ENCODE measurements around the gene RNF38. TPM values are rescaled to one million over a fixed set of nuclear protein-coding genes. Genes with fewer than 3 reads are reported as not detected.

Gene RNF38
- total and polyA plus RNA-seq, 2 experiments from 2014 or later: 8.7 to 23.7 TPM

DNA sequence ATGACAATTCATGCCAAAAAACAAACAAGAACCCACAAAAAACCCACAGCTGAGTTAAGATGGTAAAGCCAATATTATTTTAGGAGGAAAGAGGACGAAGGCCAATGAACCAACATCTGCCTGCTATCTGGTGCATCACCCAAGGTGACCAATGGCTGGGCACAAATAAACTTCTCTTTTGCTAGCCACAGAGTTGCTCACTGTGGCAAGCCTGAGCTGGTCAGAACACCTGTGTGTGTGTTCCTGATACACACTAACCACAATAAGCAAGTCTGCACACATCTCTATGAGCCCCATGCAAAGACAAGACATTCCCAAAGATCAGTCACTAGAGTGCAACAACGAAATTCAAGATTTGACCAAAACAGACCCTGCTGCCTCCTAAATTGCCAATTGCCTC is 63.1 kb downstream of the RNF38 start:
- no peaks in the 10 kb centered on the region for H3K27me3 ChIP-seq
- H3K27ac ChIP-seq: no peak overlapping the region
- no peak overlapping the region for H2AFZ ChIP-seq
- TF ChIP-seq, protein P1, sequence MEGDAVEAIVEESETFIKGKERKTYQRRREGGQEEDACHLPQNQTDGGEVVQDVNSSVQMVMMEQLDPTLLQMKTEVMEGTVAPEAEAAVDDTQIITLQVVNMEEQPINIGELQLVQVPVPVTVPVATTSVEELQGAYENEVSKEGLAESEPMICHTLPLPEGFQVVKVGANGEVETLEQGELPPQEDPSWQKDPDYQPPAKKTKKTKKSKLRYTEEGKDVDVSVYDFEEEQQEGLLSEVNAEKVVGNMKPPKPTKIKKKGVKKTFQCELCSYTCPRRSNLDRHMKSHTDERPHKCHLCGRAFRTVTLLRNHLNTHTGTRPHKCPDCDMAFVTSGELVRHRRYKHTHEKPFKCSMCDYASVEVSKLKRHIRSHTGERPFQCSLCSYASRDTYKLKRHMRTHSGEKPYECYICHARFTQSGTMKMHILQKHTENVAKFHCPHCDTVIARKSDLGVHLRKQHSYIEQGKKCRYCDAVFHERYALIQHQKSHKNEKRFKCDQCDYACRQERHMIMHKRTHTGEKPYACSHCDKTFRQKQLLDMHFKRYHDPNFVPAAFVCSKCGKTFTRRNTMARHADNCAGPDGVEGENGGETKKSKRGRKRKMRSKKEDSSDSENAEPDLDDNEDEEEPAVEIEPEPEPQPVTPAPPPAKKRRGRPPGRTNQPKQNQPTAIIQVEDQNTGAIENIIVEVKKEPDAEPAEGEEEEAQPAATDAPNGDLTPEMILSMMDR (IDR thresholded peaks at IDR 0.05; ENCODE audit: poor library complexity): no peak
- no peak for TF ChIP-seq EZH2 (IDR thresholded peaks at IDR 0.05; ENCODE audit: borderline replicate concordance)
- TF ChIP-seq EZH2phosphoT487 (IDR thresholded peaks at IDR 0.05; ENCODE audit: low read depth, severe bottlenecking, unreplicated experiment): no peak
- WGBS (ENCODE audit: low lambda C conversion rate, missing lambda C conversion rate): 98% methylated on average over 2 of the region's 2 CpGs
- H3K4me1 ChIP-seq (ENCODE audit: insufficient read depth): no peaks in the 10 kb centered on the region
- DNase-seq (ENCODE audit: low spot score): no peak
- no peak overlapping the region for H3K4me3 ChIP-seq
- no peaks in the 10 kb centered on the region for H3K9me3 ChIP-seq (ENCODE audit: low read depth)
- no peaks in the 10 kb centered on the region for H3K9me2 ChIP-seq (replicated peaks; ENCODE audit: insufficient read depth)
- H4K20me1 ChIP-seq (ENCODE audit: insufficient read depth, poor library complexity, severe bottlenecking): no peaks in the 10 kb centered on the region
- no peak overlapping the region for H3K4me2 ChIP-seq
- H3K79me2 ChIP-seq: no peaks in the 10 kb centered on the region
- H3K36me3 ChIP-seq (replicated peaks; ENCODE audit: insufficient read depth, low read depth): no peaks in the 10 kb centered on the region

DNA sequence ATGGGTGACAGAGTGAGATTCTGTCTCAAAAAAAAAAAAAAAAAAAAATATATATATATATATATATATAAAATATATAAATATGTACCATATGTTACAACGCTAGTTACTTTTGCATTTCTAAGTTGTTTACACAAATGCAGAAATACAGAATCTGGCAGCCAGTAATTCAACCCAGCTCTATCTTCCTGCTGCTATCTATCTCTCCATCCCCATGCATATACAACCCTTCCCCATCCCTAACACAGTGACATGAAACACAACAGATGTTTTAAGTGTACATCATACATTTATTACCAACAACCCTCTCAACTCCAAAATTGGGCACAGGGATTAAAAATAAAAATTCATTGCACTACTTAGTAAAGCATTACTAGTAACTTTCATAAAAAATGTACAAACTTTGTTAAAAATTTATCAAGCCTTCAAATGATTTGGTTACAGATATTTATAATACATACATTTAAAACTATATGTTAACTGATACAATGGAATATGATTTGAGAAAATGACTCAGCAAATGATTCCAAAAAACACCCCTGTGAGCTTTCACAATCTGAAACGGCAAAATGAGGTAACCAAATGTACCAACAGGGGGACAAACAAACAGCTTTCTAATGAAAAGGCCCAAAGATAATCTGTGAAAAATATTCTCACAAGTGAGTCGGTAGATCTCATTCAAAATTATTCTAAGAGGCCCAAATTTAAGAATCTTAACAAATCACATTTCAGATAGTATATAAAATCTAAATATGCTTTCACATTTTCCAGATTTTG is 63.8 kb downstream of the RNF38 start:
- TF ChIP-seq EZH2 (IDR thresholded peaks at IDR 0.05; ENCODE audit: borderline replicate concordance) (no peak), EZH2phosphoT487 (IDR thresholded peaks at IDR 0.05; ENCODE audit: low read depth, severe bottlenecking, unreplicated experiment) (no peak)
- TF ChIP-seq, protein P1 (IDR thresholded peaks at IDR 0.05; ENCODE audit: poor library complexity): no peak
- Histone ChIP-seq H4K20me1 (ENCODE audit: insufficient read depth, poor library complexity, severe bottlenecking) (no peaks in the 10 kb centered on the region), H3K27ac (no peak overlapping the region), H3K27me3 (no peaks in the 10 kb centered on the region), H3K79me2 (no peaks in the 10 kb centered on the region), H2AFZ (no peak overlapping the region), H3K9me2 (replicated peaks; ENCODE audit: insufficient read depth) (no peaks in the 10 kb centered on the region), H3K9me3 (ENCODE audit: low read depth) (no peaks in the 10 kb centered on the region), H3K4me2 (no peak overlapping the region), H3K4me1 (ENCODE audit: insufficient read depth) (no peaks in the 10 kb centered on the region), H3K36me3 (replicated peaks; ENCODE audit: insufficient read depth, low read depth) (no peaks in the 10 kb centered on the region), H3K4me3 (no peak overlapping the region)
- no peak for DNase-seq (ENCODE audit: low spot score)
- WGBS (ENCODE audit: low lambda C conversion rate, missing lambda C conversion rate): 81% methylated on average over 3 of the region's 3 CpGs

DNA sequence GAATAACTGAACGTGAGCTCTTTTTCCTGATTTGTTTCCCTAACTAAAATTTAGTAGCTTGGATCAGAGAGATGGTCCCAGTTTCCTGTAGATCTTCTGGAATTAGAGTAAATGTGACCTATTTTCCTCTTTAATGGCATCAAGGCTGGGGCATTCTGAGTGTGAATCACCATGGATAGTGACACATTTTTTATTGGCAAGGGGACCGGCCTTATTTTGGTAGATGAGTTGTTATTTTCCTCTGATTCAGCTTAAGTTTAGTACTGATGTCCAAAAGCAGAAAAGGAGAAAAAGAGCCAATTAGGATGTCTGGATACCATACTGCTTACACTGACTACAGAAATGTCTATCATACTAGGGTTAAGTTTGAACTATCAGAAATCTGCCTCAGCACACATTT is 68.1 kb downstream of the RNF38 start:
- H3K36me3 ChIP-seq (replicated peaks; ENCODE audit: insufficient read depth, low read depth): no peaks in the 10 kb centered on the region
- H3K27ac ChIP-seq: no peak overlapping the region
- H3K27me3 ChIP-seq: no peaks in the 10 kb centered on the region
- H2AFZ ChIP-seq: no peak overlapping the region
- WGBS (ENCODE audit: low lambda C conversion rate, missing lambda C conversion rate): 95% methylated on average over 2 of the region's 2 CpGs
- DNase-seq (ENCODE audit: low spot score): no peak
- no peaks in the 10 kb centered on the region for H3K9me3 ChIP-seq (ENCODE audit: low read depth)
- no peak overlapping the region for H3K4me2 ChIP-seq
- no peaks in the 10 kb centered on the region for H3K79me2 ChIP-seq
- H3K4me3 ChIP-seq: no peak overlapping the region
- no peaks in the 10 kb centered on the region for H3K9me2 ChIP-seq (replicated peaks; ENCODE audit: insufficient read depth)
- H4K20me1 ChIP-seq (ENCODE audit: insufficient read depth, poor library complexity, severe bottlenecking): no peaks in the 10 kb centered on the region
- no peak for TF ChIP-seq EZH2 (IDR thresholded peaks at IDR 0.05; ENCODE audit: borderline replicate concordance)
- TF ChIP-seq, protein P1 (IDR thresholded peaks at IDR 0.05; ENCODE audit: poor library complexity): no peak
- no peak for TF ChIP-seq EZH2phosphoT487 (IDR thresholded peaks at IDR 0.05; ENCODE audit: low read depth, severe bottlenecking, unreplicated experiment)
- H3K4me1 ChIP-seq (ENCODE audit: insufficient read depth): peaks cover 5% of the 10 kb centered on the region

Measured in hepatocyte (in vitro differentiated cells).